ENCODE measurements around the gene PCDHB15.

Gene PCDHB15

DNA sequence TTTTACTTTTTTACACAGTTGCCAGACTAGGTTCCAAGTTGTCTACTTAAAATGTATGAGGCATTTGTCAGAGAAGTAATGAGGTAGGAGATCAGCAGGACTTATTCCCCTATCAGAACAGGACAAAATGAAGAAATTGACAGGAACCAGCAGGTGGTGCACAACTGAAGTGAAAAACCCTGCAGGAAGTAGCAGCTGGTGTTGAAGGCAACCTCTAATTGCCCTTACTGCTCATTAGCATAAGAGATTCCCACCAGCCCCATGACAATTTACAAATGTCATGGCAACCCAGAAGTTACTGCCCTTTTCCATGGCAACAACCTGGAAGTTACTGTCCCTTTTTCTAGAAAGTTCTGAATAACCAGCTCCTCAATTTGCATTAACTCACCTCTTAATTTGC, 5.4 kb downstream of the PCDHB15 start:
- DNase-seq = no peak

DNA sequence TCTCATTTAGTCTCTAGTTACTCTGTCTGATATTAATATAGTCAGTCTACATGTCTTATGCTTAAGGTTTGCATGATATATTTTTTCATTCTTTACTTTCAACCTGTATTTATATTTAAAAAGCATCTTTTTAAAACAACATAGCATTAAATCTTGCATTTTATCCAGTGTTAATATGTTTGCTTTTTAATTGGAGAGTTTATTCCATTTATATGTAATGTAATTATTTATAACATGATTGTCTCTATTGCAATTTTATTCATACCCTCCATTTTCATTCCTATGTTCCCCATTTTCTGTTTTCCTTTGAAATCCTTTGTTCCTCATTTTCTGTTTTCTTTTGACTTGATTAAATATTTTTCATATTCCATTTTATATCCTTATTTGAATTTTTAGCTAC, 13.3 kb downstream of the PCDHB15 start:
- no peak for DNase-seq

DNA sequence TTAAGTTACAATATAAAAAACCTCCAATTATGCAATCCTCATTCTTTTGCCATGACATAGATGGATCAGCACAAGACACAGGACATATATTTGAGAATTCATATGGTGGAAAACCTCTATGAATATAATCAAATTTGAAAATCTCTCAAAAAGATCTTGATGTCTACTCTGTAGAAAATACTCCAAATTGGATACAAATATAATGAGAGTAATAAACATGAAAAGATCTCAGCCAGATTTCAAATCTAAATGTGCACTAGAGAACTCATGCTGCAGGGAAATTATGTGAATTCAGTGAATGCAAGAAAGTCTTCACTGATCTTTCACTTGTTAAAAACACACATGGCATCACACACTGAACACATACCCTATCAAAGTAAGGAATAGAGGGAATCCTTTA, 13.8 kb downstream of the PCDHB15 start:
- no peak for DNase-seq

DNA sequence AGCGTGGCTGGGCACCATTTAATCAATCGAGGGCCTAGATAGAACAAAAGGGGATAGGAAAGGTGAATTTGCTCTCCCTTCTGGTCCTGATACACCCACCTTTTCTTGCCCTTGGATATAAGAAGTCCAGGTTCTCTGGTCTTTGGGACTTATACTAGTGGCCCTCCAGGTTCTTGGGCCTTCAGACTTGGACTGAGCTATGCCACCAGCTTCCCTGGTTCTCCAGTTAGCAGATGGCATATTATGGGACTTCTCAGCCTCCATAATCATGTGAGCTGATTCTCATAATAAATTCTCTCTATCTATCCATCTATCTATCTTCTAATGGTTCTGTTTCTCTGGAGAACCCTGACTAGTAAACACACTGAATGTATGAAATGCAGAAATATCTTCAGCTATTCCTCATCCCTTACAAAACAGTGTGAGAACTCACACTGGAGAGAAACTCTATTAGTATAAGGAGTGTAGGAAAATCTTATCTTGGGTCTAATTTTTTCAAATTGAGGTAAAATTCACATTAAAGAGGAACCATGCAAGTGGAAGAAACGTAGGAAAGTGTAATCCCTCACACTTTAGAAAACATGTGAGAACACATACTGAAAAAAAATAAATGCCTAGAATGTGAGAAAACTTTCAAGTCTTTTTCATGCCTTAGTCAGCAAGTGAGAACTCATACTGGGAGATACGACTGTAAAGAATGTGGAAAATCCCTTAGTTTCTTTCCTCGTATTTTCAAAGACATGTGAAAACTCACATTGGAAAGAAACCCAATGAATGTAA, 15.5 kb downstream of the PCDHB15 start:
- DNase-seq = no peak

GRCh38 chr5:141261238-141261546, 16.0 kb downstream of the PCDHB15 start:
- DNase-seq = no peak

DNA sequence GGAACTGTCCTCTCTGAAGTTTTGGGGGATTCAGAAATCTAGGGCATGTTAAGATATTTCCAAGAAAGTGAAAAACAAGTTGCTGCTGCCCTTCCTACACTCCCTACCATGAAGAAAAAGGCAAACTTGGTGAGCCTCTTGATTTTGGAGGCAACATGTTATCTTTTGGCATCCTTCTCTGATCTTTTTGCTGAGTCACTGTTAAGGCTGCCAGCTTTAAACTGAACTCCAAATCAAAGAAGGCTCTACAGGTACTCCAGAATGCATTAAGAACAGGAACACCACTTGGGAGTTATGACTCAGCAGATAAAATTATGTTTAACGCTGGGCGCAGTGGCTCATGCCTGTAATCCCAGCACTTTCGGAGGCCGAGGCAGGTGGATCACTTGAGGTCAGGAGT, 24.0 kb downstream of the PCDHB15 start:
- no peak for DNase-seq

DNA sequence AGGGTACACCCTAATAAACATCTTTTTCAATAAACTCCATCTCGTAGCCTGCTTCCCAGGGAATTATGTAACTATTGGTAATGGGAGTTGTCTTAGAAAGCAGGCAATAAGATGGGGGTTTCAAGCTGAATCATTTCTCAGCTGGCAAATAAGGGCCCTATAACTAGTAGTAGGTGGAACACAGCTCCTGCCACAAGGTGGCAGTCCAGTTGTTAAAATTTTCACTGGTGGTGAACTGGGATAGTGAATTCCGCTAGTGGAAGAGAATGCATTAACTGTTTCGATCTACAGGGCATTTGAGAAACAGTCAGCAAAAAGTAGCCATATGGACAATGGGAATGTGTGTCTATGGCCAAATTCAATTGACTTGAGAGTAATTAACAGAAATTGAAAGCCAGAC, 27.7 kb downstream of the PCDHB15 start:
- DNase-seq = no peak

- DNase-seq = no peak
Measured at GRCh38 chr5:141298376-141298775, 53.2 kb downstream of the PCDHB15 start.

Measured in NCI-H1436 (cell line).